ENCODE results near the gene CUX1.
"Not testable (repeated sequence)": the region's sequence is repeated elsewhere in the genome, so short reads cannot be mapped to it uniquely, and the experiment has no call there.

The CUX1 gene

GRCh38 chr7:102128303-102128702 is 310.9 kb downstream of the CUX1 start:
- no peak for DNase-seq (ENCODE audit: low read depth)
- TF ChIP-seq, protein P1, sequence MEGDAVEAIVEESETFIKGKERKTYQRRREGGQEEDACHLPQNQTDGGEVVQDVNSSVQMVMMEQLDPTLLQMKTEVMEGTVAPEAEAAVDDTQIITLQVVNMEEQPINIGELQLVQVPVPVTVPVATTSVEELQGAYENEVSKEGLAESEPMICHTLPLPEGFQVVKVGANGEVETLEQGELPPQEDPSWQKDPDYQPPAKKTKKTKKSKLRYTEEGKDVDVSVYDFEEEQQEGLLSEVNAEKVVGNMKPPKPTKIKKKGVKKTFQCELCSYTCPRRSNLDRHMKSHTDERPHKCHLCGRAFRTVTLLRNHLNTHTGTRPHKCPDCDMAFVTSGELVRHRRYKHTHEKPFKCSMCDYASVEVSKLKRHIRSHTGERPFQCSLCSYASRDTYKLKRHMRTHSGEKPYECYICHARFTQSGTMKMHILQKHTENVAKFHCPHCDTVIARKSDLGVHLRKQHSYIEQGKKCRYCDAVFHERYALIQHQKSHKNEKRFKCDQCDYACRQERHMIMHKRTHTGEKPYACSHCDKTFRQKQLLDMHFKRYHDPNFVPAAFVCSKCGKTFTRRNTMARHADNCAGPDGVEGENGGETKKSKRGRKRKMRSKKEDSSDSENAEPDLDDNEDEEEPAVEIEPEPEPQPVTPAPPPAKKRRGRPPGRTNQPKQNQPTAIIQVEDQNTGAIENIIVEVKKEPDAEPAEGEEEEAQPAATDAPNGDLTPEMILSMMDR (IDR thresholded peaks at IDR 0.05; ENCODE audit: control insufficient read depth, extremely low read depth, insufficient read depth): no peak
- H3K4me3 ChIP-seq (ENCODE audit: low read depth, low read length): no peak overlapping the region

DNA sequence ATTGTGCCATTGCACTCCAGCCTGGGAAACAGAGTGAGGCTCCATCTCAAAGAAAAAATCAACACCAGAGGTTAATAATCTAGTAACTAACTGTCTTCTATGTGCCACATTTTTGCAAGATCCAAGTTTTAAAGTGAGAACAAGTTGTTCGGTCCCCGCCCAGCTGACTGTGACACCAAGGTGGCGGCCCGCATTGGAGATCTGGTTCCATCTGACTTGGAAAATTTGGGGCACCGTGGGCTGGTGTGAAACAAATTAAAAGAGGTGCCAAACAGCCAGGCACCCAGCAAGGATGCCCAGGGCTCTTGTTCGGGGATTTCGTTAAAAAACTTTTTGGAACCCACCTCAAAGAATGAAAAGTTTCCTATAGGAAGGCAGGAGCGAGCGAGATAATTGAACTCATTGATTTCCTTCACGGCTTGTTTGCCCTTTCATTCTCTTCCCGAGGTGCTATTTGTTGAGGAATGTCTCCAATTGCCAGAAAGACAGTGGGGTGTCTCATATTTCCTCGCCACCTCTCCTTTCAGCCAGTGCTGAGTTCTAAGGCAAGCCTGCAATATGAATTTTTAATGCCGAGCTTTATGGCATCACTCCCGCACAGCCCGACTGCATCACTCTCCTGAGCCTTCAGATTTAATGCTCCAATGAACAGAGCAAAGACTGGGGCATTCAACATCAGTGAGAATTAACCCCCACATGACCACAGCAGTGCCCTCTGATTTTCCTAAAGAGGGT is 312.4 kb downstream of the CUX1 start:
- no peak overlapping the region for H3K4me3 ChIP-seq (ENCODE audit: low read depth, low read length)
- TF ChIP-seq, protein P1 (IDR thresholded peaks at IDR 0.05; ENCODE audit: control insufficient read depth, extremely low read depth, insufficient read depth): no peak
- DNase-seq (ENCODE audit: low read depth): no peak

DNA sequence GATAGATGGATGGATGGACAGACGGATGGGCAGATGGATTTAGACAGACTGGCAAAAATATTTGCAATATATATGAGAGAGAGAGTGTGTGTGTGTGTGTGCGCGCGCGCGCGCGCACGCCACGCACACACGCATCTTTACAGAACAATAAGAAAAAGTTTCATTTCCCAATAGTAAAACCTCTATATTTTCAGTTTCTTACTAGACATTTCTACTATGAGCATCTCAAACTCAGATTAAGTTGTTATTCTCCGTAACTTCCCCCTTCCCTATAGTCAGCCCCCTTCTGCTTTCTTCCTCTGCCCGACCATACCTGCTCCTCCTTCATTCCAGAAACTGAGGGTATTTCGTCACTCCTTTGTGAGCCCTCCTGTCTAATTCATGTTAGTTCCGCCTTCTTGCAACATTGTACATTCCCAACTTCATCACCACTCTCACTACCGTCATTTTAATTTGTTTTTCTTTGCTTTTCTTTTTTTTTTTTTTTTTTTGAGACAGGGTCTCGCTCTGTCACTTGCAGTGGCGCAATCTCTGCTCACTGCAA is 314.9 kb downstream of the CUX1 start:
- H3K4me3 ChIP-seq (ENCODE audit: low read depth, low read length): no peak overlapping the region
- TF ChIP-seq, protein P1 (IDR thresholded peaks at IDR 0.05; ENCODE audit: control insufficient read depth, extremely low read depth, insufficient read depth): no peak
- DNase-seq (ENCODE audit: low read depth): no peak

DNA sequence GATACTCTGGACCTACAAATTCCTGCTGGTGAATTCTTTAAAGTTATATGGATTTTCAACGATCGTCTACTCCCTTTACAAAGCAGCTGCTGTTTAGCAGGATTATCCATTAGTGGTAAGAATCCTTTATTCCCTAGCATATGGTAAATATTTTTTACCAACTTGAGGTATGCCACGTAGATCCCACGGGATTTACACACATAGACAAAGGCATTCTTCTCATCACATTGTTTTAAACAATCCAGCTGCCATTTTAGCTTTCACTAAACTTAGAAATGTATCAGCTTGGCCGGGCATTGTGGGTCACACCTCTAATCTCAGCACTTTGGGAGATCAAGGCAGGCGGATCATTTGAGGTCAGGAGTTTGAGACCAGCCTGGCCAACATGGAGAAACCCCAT is 321.2 kb downstream of the CUX1 start:
- TF ChIP-seq, protein P1 (IDR thresholded peaks at IDR 0.05; ENCODE audit: control insufficient read depth, extremely low read depth, insufficient read depth): no peak
- no peak for DNase-seq (ENCODE audit: low read depth)
- H3K4me3 ChIP-seq (ENCODE audit: low read depth, low read length): no peak overlapping the region

DNA sequence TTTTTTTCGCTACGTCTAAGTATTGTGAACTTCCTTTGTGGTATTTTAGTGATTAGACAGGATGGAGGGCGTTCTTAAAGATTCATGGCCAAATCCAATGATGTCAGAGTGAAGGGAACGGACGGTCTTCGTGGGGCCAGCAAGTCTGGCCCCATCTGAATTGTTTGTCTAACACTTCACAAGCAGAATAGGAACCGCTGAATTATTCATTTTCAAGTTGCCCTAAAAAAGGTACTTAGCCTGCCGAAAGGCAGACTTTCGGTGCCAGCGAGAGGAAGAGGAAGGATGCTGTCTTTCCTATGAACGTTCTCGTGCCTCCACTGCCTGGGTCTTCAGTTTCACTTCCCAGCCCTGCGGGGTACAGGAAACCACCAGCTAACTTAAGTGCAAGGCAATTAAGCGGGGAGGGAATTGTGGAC is 323.5 kb downstream of the CUX1 start:
- H3K4me3 ChIP-seq (ENCODE audit: low read depth, low read length): no peak overlapping the region
- TF ChIP-seq, protein P1 (IDR thresholded peaks at IDR 0.05; ENCODE audit: control insufficient read depth, extremely low read depth, insufficient read depth): no peak
- no peak for DNase-seq (ENCODE audit: low read depth)

DNA sequence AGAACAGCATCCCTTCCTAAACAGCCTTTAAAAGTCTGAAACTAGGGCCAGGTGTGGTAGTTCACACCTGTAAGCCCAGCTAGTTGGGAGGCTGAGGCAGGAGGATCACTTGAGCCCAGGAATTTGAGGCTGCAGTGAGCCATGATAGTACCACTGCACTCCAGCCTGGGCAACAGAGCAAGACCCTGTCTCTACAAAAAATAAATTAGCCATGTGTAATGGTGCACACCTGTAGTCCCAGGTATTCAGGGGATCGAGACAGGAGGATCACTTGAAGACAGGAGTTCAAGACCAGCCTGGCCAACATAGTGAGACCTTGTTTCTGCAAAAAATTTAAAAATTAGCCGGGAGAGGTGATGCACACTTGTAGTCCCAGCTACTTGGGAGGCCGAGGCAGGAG is 325.0 kb downstream of the CUX1 start:
- not testable (repeated sequence) for H3K4me3 ChIP-seq (ENCODE audit: low read depth, low read length); DNase-seq (ENCODE audit: low read depth)

DNA sequence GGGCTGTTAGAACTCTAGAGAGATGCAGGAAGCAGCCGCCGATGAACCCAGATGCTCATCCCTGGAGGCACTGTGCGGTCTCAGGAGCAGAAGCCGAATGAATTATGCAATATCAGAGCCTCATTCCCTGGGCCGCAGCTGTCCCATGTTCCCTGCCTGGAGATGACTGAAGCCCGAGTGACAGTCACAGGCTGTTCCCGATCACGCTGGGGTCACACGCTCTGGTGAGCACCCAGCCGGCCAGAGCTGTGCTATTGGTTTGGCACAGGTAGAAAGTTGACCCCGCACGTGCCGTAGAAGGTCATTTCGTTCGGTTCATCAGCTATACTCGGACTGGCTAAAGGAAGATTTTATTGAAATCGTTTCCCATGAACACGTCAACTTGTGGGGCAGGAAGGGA is 328.7 kb downstream of the CUX1 start:
- DNase-seq (ENCODE audit: low read depth): no peak
- TF ChIP-seq, protein P1 (IDR thresholded peaks at IDR 0.05; ENCODE audit: control insufficient read depth, extremely low read depth, insufficient read depth): no peak
- H3K4me3 ChIP-seq (ENCODE audit: low read depth, low read length): no peak overlapping the region
